H9 (cell line): ENCODE data around the gene TYRO3. TPM values are rescaled to one million over a fixed set of nuclear protein-coding genes. Genes with fewer than 3 reads are reported as not detected.

ENCODE experiments used
- DNase-seq: peaks from one replicate; pipeline ENCODE4 v3.0.0-alpha.2; 2017
- H2AFZ ChIP-seq: one replicate; pipeline ENCODE4 v1.6.1; 2013; ENCODE audit warnings: mild to moderate bottlenecking, low read length, control low read depth, moderate library complexity
- H2AK5ac ChIP-seq: 2 replicates; pipeline ENCODE4 v1.6.1; 2013; ENCODE audit warnings: low read length, control low read depth, mixed read lengths; ENCODE audit not compliant: insufficient read length
- H2BK120ac ChIP-seq: one replicate; pipeline ENCODE4 v1.6.1; 2013; ENCODE audit warnings: low read depth, mild to moderate bottlenecking, low read length, control low read depth, inconsistent platforms; ENCODE audit not compliant: poor library complexity, severe bottlenecking
- H2BK12ac ChIP-seq: 2 replicates; pipeline ENCODE4 v1.6.1; 2013; ENCODE audit warnings: low read length, control low read depth, mixed read lengths, low read depth; ENCODE audit not compliant: insufficient read length
- H2BK15ac ChIP-seq: 2 replicates; pipeline ENCODE4 v1.6.1; 2013; ENCODE audit warnings: low read depth, low read length, control low read depth
- H2BK20ac ChIP-seq: one replicate; pipeline ENCODE4 v1.6.1; 2013; ENCODE audit warnings: low read depth, mild to moderate bottlenecking, low read length, control low read depth, inconsistent platforms; ENCODE audit not compliant: poor library complexity, severe bottlenecking
- H2BK5ac ChIP-seq: 2 replicates; pipeline ENCODE4 v1.6.1; 2013; ENCODE audit warnings: low read length, control low read depth, mixed read lengths; ENCODE audit not compliant: insufficient read length
- H3K14ac ChIP-seq: 2 replicates; pipeline ENCODE4 v1.6.1; 2013; ENCODE audit warnings: low read length, control low read depth; ENCODE audit not compliant: insufficient read depth
- H3K18ac ChIP-seq: 2 replicates; pipeline ENCODE4 v1.6.1; 2013; ENCODE audit warnings: low read depth, mild to moderate bottlenecking, mixed read lengths, low read length, control low read depth; ENCODE audit not compliant: insufficient read length
- H3K23ac ChIP-seq: 2 replicates; pipeline ENCODE4 v1.6.1; 2013; ENCODE audit warnings: low read length, control low read depth, mixed read lengths, low read depth; ENCODE audit not compliant: insufficient read length
- H3K23me2 ChIP-seq: 2 replicates; pipeline ENCODE4 v1.6.1; 2013; ENCODE audit warnings: low read depth, mild to moderate bottlenecking, mixed read lengths, low read length, control low read depth; ENCODE audit not compliant: insufficient read length, poor library complexity, severe bottlenecking
- H3K27ac ChIP-seq: 2 replicates; pipeline ENCODE4 v1.5.1; 2013; ENCODE audit warnings: low read length, control low read depth, mixed read lengths, low read depth; ENCODE audit not compliant: insufficient read length
- H3K27me3 ChIP-seq: 2 replicates; pipeline ENCODE4 v1.6.1; 2013; ENCODE audit warnings: low read length, control low read depth, inconsistent platforms; ENCODE audit not compliant: insufficient read depth
- H3K4ac ChIP-seq: 2 replicates; pipeline ENCODE4 v1.6.1; 2013; ENCODE audit warnings: low read depth, mild to moderate bottlenecking, control low read depth, inconsistent platforms, low read length, moderate library complexity
- H3K4me1 ChIP-seq: 2 replicates; pipeline ENCODE4 v1.6.1; 2013; ENCODE audit warnings: low read length, control low read depth, inconsistent platforms; ENCODE audit not compliant: insufficient read depth
- H3K4me2 ChIP-seq: 2 replicates; pipeline ENCODE4 v1.6.1; 2013; ENCODE audit warnings: low read length, control low read depth, mixed read lengths; ENCODE audit not compliant: insufficient read length, insufficient read depth
- H3K56ac ChIP-seq: 2 replicates; pipeline ENCODE4 v1.6.1; 2013; ENCODE audit warnings: low read depth, mild to moderate bottlenecking, mixed read lengths, low read length, control low read depth; ENCODE audit not compliant: insufficient read length
- H3K79me1 ChIP-seq: 2 replicates; pipeline ENCODE4 v1.6.1; 2013; ENCODE audit warnings: low read depth, mild to moderate bottlenecking, moderate library complexity, low read length, control low read depth, inconsistent platforms; ENCODE audit not compliant: insufficient read depth, poor library complexity, severe bottlenecking
- H3K79me2 ChIP-seq: 2 replicates; pipeline ENCODE4 v1.6.1; 2013; ENCODE audit warnings: low read length, control low read depth, inconsistent platforms; ENCODE audit not compliant: insufficient read depth
- H3K9ac ChIP-seq: 2 replicates; pipeline ENCODE4 v1.6.1; 2013; ENCODE audit warnings: low read length, control low read depth, mixed read lengths; ENCODE audit not compliant: insufficient read length; ENCODE audit errors: extremely low read depth
- H3K9me3 ChIP-seq: one replicate; pipeline ENCODE4 v1.6.1; 2013; ENCODE audit warnings: low read depth, low read length, inconsistent platforms; ENCODE audit not compliant: control insufficient read depth
- H3T11ph ChIP-seq: one replicate; pipeline ENCODE4 v1.6.1; 2013; ENCODE audit warnings: mild to moderate bottlenecking, low read length, control low read depth, inconsistent platforms
- H4K20me1 ChIP-seq: one replicate; pipeline ENCODE4 v1.6.1; 2013; ENCODE audit not compliant: control insufficient read depth, insufficient read length, insufficient read depth
- H4K5ac ChIP-seq: 2 replicates; pipeline ENCODE4 v1.6.1; 2013; ENCODE audit warnings: low read depth, mild to moderate bottlenecking, mixed read lengths, low read length, control low read depth; ENCODE audit not compliant: insufficient read length
- H4K8ac ChIP-seq: replicated peaks from 2 replicates; pipeline ENCODE4 v1.6.1; 2013; ENCODE audit warnings: low read length, control low read depth, mixed read lengths, low read depth; ENCODE audit not compliant: insufficient read length
- H4K91ac ChIP-seq: 2 replicates; pipeline ENCODE4 v1.6.1; 2013; ENCODE audit warnings: low read depth, mild to moderate bottlenecking, moderate library complexity, mixed read lengths, low read length, control low read depth; ENCODE audit not compliant: insufficient read length
- H3K27ac Mint-ChIP-seq, 3 experiments: 2 replicates in 2 of 3; 3 replicates in 1 of 3; pipeline ENCODE4 v1.8.0; 2020 to 2021; ENCODE audit warnings: mixed read lengths in 3 of 3, mild to moderate bottlenecking in 1 of 3, moderate library complexity in 1 of 3
- H3K27me3 Mint-ChIP-seq: 2 replicates; pipeline ENCODE4 v1.8.0; 2021; ENCODE audit warnings: low read depth, mild to moderate bottlenecking, moderate library complexity, mixed read lengths
- H3K36me3 Mint-ChIP-seq, 3 experiments: 2 replicates in 2 of 3; 3 replicates in 1 of 3; pipeline ENCODE4 v1.8.0; 2020 to 2021; ENCODE audit warnings: low read depth in 3 of 3, mixed read lengths in 3 of 3; ENCODE audit not compliant: insufficient read depth in 1 of 3
- H3K4me1 Mint-ChIP-seq, 2 experiments: 2 replicates each; pipeline ENCODE4 v1.8.0; 2020; ENCODE audit warnings: mixed read lengths in 2 of 2
- H3K4me3 Mint-ChIP-seq, 2 experiments: 2 replicates in 1 of 2; 3 replicates in 1 of 2; pipeline ENCODE4 v1.8.0; 2020 to 2021; ENCODE audit warnings: mild to moderate bottlenecking in 2 of 2, mixed read lengths in 2 of 2, moderate library complexity in 1 of 2
- H3K9me3 Mint-ChIP-seq, 2 experiments: 2 replicates in 1 of 2; 3 replicates in 1 of 2; pipeline ENCODE4 v1.8.0; 2020; ENCODE audit warnings: mild to moderate bottlenecking in 2 of 2, mixed read lengths in 2 of 2, moderate library complexity in 1 of 2
- WGBS: extraction: QIAGEN DNeasy Blood & Tissue Kit; methylation state at CpG from one replicate; pipeline ENCODE4 v1.1.7; 2013; ENCODE audit warnings: missing lambda C conversion rate, low lambda C conversion rate, mixed read lengths; ENCODE audit not compliant: insufficient read length; ENCODE audit errors: extremely low coverage; 5-methylcytosine and 5-hydroxymethylcytosine counted together
- total RNA-seq: library from RNA; stranded (reverse); gene quantifications from 2 replicates; pipeline ENCODE4 v1.2.1, GENCODE V29; 2021
- TF ChIP-seq, protein P1 (sequence below): fragments of 200-600 bp; sonication (generic); conservative IDR thresholded peaks from 3 replicates; pipeline ENCODE4 v1.8.0; 2021; ENCODE audit warnings: antibody characterized with exemption, mild to moderate bottlenecking

Gene TYRO3
- total RNA-seq, 1 experiment from 2014 or later: 124 TPM

DNA sequence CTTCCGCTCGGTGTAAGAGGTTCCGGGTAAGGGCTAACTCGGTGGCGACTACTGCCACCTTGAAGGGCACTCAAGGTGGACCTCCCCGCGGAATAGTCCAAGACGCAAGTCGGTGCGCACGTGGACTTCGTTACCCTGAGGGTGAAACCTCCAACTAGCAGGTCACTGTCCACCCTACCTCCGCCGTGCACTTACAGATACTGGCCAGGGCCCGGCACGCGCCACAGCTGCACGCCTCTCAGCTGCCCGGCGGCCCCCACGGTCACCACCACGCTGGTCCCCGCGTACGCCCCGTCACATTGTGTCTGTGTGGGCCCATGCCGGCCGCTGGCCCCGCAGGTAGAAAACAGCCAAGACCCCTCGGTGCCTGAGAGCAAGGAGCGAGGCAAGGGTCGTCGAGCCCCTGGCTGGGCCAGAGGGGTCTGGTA is 46.5 kb upstream of the TYRO3 start:
- H3K4me2 ChIP-seq: peak overlapping the region; percentile 87
- no peak overlapping the region for H3K27ac Mint-ChIP-seq

More for the DNA sequence above, 46.5 kb upstream of the TYRO3 start:
- H4K20me1 ChIP-seq: no peaks in the 10 kb centered on the region
- no peak overlapping the region for H2BK15ac ChIP-seq
- H3K9me3 ChIP-seq: no peaks in the 10 kb centered on the region
- no peak overlapping the region for H2BK20ac ChIP-seq
- no peak overlapping the region for H3K27ac ChIP-seq
- H4K91ac ChIP-seq: no peak overlapping the region
- no peaks in the 10 kb centered on the region for H3K79me2 ChIP-seq
- peaks cover 23 to 27% of the 10 kb centered on the region in 2 experiments for H3K4me1 Mint-ChIP-seq
- H2AK5ac ChIP-seq: no peak overlapping the region
- no peak overlapping the region; the same call in 1 of the 2 replicates for H3K14ac ChIP-seq
- TF ChIP-seq, protein P1, sequence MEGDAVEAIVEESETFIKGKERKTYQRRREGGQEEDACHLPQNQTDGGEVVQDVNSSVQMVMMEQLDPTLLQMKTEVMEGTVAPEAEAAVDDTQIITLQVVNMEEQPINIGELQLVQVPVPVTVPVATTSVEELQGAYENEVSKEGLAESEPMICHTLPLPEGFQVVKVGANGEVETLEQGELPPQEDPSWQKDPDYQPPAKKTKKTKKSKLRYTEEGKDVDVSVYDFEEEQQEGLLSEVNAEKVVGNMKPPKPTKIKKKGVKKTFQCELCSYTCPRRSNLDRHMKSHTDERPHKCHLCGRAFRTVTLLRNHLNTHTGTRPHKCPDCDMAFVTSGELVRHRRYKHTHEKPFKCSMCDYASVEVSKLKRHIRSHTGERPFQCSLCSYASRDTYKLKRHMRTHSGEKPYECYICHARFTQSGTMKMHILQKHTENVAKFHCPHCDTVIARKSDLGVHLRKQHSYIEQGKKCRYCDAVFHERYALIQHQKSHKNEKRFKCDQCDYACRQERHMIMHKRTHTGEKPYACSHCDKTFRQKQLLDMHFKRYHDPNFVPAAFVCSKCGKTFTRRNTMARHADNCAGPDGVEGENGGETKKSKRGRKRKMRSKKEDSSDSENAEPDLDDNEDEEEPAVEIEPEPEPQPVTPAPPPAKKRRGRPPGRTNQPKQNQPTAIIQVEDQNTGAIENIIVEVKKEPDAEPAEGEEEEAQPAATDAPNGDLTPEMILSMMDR: no peak
- H3K27me3 ChIP-seq: peaks cover 30% of the 10 kb centered on the region
- H2BK12ac ChIP-seq: no peak overlapping the region
- no peak overlapping the region for H2BK120ac ChIP-seq
- no peak overlapping the region for H4K5ac ChIP-seq
- no peak overlapping the region for H2AFZ ChIP-seq
- no peak overlapping the region for H4K8ac ChIP-seq
- H2BK5ac ChIP-seq: no peak overlapping the region
- H3K56ac ChIP-seq: no peak overlapping the region
- peak overlapping the region; percentile 60 to 84 for H3K4me3 Mint-ChIP-seq
- H3K4me1 ChIP-seq: no peaks in the 10 kb centered on the region
- no peak for DNase-seq
- H3K9ac ChIP-seq: no peak overlapping the region
- H3K27me3 Mint-ChIP-seq: peaks cover 76% of the 10 kb centered on the region
- H3K79me1 ChIP-seq: no peaks in the 10 kb centered on the region
- H3K23me2 ChIP-seq: peaks cover 11% of the 10 kb centered on the region
- H3K23ac ChIP-seq: no peak overlapping the region
- no peak overlapping the region for H3K4ac ChIP-seq
- no CpG with 5 or more reads among the region's 33 CpGs for WGBS
- H3K9me3 Mint-ChIP-seq: no peaks in the 10 kb centered on the region; a peak in 1 of 5 replicates
- H3K36me3 Mint-ChIP-seq: peaks cover 12 to 14% (median 12%) of the 10 kb centered on the region in 3 experiments
- no peak overlapping the region for H3T11ph ChIP-seq
- H3K18ac ChIP-seq: no peak overlapping the region
